GM21390 (cell line): ENCODE results near the gene ATF6B.

ENCODE experiments used
- ATAC-seq: cut with Tn5 transposase; IDR thresholded peaks from one replicate; pipeline ENCODE4 v1.9.1; 2021; ENCODE audit not compliant: unreplicated experiment

The ATF6B gene

GRCh38 chr6:32127717-32128592 is at the start of gene ATF6B:
TSS of gene ATF6B (minus strand) at chr6:32128246. CDS start at chr6:32128207, 39 bp downstream.
- peak; percentile 80 for ATAC-seq

- ATAC-seq = peak; percentile 4
These were observed 49.2 kb upstream of the ATF6B start for GRCh38 chr6:32177183-32177787.

- no peak for ATAC-seq
These were observed 48.6 kb upstream of the ATF6B start for GRCh38 chr6:32176476-32177182.

GRCh38 chr6:32175711-32176475 is 47.8 kb upstream of the ATF6B start, which contains the start of gene AGPAT1:
TSS of gene AGPAT1 (minus strand) at chr6:32176084. CDS start at chr6:32171496, 4,588 bp downstream.
- ATAC-seq = peak; percentile 40

- ATAC-seq = no peak
These were observed 47.3 kb upstream of the ATF6B start for GRCh38 chr6:32175322-32175710.

GRCh38 chr6:32174416-32174815 is 46.4 kb upstream of the ATF6B start:
- ATAC-seq = no peak

- no peak for ATAC-seq
These were observed 45.1 kb upstream of the ATF6B start for GRCh38 chr6:32173051-32173727.

- ATAC-seq = no peak
These were observed 43.2 kb upstream of the ATF6B start for GRCh38 chr6:32171234-32171633.

- no peak for ATAC-seq
These were observed 42.2 kb upstream of the ATF6B start for GRCh38 chr6:32170294-32170693.

- no peak for ATAC-seq
These were observed 41.0 kb upstream of the ATF6B start for GRCh38 chr6:32168807-32169591.

- ATAC-seq = no peak
These were observed 40.3 kb upstream of the ATF6B start for GRCh38 chr6:32168350-32168749.

GRCh38 chr6:32167761-32168262 is 39.8 kb upstream of the ATF6B start:
- ATAC-seq = no peak

GRCh38 chr6:32167154-32167760 is 39.2 kb upstream of the ATF6B start:
- no peak for ATAC-seq

- ATAC-seq = no peak
These were observed 38.5 kb upstream of the ATF6B start for GRCh38 chr6:32166411-32167061.

- ATAC-seq = no peak
These were observed 36.2 kb upstream of the ATF6B start, which contains the start of gene EGFL8 for GRCh38 chr6:32164295-32164694. TSS of gene EGFL8 (plus strand) at chr6:32164595. CDS start at chr6:32166166, 1,571 bp downstream.

GRCh38 chr6:32163559-32164258 is 35.7 kb upstream of the ATF6B start:
- ATAC-seq = no peak

GRCh38 chr6:32158052-32158451 is 30.0 kb upstream of the ATF6B start:
- no peak for ATAC-seq

GRCh38 chr6:32156891-32157290 is 28.8 kb upstream of the ATF6B start:
- ATAC-seq = no peak
